Suppressor macrophage treated with lipopolysaccharide for 1 hour (primary cell): ENCODE results near the gene CDKL5.
"Not testable (repeated sequence)": the region's sequence is repeated elsewhere in the genome, so short reads cannot be mapped to it uniquely, and the experiment has no call there.

Experiments
- DNase-seq, 3 donors: peaks; one replicate each; pipeline ENCODE4 v3.0.0-alpha.2; 2020 to 2022

CDKL5 gene

DNA sequence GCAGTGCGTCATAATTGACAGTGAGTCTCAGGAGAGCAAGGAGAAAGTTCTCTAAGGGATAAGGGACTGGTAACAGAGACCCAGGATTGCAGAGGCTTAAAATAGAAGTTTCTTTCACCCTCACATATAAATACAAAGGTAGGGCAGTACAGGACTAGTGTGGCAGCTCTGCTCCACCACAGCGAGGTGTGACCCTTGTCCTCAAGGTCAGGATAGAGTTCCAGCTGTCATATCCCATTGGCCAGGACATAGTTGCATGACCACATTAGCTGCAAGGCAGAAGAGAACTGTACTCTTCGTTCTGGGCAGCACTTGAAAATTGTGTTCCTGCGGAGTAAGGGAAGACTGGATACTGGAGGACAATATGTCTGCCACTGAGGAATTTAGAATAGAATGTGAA is 152.0 kb downstream of the CDKL5 start:
- DNase-seq = no peak

DNA sequence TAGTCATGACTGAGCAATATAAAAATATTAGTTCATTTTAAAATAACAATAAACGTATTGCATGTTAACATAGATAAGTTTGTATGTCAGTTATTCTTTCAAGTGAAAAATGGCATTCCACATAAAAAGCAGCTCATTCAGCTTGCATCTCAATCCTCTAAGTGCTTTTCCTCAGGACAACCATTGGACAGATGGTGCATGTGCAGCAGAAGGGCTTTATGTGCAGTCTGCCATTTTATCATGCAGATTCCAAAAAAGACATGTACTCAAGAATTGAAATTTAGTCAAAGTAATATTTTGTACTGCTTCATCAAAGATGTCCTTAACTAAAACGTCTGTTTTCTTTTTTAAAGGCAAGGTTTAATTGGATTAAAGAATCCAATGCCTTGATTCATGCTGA is 153.1 kb downstream of the CDKL5 start:
- DNase-seq = no peak

DNA sequence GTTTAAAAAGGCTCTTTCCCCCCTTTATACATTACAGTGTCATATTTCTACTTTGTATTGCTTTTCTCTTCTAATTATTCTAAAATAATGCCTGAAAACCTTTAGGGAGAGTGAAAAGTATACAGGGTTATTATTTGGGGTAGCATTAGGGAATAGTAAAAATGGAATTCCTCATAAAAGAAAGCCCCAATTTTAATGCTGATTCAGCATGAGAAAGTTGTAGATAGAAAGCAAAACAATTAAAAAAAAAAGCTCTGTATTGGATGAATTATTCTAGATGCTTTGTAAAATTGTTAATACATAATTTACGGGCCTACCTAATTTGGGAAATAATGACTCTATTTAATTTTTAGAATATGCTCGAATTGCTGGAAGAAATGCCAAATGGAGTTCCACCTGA is 154.1 kb downstream of the CDKL5 start:
- DNase-seq = no peak

DNA sequence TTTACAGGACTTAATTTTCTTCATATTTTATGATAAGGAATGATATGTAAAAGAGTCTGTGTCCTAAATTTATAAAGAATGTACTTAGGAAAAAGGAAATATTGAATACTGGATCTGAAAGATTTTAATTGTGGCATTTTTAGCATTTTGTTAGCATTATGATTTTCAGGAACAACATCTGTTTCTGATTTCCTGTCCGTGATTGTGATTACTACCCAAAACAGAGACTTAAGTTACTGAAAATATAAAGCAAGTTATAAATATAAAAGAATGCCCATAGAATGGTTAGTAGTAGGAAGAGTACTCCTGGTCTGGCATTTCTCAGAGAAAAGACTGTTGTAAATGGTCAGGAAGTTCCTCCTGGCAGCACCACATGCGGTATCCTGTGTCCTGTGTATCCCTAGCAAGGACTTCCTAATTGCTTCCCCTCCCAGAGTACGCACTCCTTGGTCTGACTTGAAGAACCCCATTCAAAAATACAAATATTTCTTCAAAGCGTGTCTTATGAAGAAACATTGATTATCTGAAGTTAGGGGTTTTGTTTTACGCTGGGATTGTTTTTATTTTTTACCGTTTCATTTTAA is 157.6 kb downstream of the CDKL5 start:
- no peak for DNase-seq

DNA sequence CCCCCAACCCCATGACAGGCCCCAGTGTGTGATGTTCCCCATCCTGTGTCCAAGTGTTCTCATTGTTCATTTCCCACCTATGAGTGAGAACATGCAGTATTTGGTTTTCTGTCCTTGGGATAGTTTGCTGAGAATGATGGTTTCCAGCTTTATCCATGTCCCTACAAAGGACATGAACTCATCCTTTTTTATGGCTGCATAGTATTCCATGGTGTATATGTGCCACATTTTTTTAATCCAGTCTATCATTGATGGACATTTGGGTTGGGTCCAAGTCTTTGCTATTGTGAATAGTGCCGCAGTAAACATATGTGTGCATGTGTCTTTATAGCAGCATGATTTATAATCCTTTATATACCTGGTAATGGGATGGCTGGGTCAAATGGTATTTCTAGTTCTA is 163.9 kb downstream of the CDKL5 start:
- DNase-seq = not testable (repeated sequence)

DNA sequence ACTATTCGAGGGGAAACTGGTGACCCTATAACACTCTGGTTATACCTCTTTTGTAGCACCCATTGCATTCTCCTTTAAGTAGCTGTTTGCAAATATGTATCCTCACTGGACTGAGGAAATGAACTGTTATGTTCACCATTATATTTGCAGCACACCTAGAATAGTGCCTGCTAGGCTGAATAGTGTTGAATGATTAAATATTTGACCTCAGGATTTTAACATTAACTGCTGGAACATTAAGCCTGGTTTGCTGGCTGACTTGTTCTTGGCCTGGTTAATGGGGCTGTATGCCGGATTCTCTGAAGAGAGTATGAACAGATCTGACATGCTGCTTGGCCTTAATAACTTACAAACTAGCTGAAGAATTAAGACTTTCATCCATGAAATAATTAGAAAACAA is 166.4 kb downstream of the CDKL5 start:
- DNase-seq = no peak

DNA sequence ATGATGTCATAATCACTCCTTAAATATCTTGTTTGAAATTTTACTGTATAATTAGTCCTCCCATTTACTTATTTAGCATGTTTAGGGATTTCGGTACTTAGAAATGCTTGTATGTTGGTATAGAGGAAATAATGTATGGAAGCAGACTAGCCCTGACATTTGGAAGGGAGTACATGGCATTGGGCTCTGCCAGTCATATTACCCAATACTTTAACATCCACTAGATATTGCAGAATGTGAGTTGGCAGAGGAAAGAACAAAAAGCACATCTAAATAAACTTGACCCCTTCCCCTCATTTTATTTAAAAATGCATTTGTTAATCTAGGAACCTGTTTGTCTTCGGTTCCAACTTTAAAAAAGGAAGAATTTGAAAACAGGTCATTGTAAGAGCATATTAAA is 168.7 kb downstream of the CDKL5 start:
- no peak for DNase-seq

DNA sequence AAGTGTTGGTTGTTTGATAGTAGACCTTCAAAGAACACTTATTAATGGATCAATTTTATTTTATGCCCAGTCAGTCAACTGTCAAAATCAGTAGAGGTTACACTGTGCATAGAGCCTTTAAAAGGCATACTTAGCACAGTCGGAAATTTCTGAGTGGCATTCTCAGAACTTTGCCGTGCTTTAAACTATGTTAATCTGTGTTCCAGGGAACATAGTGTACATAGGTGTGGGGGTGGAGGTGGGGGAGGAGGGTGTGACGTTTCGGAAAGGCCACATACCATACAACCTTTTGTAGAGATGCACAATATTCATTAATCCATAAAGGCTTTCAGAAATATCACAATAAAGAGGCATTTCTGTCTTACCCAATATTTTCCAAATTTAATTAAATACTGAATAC is 170.7 kb downstream of the CDKL5 start:
- DNase-seq = no peak

DNA sequence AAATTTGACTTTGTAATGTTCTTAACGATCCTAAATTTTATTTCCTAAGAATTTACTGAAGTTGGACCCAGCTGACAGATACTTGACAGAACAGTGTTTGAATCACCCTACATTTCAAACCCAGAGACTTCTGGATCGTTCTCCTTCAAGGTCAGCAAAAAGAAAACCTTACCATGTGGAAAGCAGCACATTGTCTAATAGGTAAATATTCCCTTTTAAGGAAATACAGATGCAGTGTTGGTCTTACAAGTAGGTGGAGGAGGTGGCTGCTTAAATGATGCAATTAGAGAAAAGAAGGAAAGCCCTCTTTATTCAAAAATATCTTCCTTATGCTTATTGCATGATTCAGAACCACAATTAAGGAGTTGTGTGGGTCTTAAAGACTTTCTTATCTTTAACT is 173.0 kb downstream of the CDKL5 start:
- DNase-seq = no peak

DNA sequence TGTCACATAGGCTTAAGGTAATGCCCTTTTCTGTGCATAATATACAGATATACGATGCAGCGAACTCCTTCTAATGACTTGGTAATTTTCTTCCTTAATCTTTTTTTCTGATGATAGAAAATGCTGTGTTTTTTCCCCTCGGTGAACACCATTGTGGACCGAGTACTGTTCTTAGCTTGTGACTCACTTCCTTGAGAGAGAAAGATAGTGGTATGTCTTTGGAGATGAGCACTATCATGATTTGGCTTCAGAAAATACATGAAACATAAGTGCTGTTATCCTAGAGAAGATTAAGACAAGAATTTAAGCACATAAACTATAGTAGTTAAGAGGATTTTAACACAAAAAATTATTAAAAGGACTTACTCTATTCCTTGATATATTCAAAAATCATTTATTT is 182.6 kb downstream of the CDKL5 start:
- no peak for DNase-seq

DNA sequence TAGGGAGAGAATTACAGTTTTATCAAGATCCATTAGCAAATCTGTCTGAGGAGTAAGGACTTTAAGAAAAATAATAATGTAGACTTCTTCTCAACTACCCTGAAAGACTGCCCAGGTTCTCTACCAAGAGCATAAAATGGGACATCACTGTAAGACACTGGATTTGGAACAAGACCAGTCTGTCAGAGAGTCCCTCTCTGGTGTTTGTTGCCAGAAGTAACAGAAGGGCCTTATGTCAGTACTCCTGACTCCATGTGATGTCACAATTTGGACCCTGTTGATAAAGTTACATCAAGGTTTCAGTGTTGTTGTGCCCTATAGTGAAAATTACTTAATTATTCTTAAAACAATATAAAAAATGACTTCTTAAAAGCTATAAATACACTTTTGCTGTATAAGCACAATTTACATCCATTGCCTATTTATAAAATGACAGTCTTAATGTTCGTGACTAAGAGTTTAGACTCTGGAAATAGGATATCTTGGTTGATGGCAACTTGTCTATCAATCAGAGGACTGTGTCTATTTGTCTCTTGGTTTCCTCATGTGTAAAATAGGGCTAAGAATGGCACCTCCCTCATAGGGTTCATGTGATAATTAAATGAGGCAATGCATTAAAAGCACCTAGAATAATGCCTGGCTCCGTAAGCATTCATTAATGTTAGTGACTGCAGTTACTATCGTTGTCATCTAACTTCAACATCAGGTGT is 188.7 kb downstream of the CDKL5 start:
- DNase-seq = no peak

DNA sequence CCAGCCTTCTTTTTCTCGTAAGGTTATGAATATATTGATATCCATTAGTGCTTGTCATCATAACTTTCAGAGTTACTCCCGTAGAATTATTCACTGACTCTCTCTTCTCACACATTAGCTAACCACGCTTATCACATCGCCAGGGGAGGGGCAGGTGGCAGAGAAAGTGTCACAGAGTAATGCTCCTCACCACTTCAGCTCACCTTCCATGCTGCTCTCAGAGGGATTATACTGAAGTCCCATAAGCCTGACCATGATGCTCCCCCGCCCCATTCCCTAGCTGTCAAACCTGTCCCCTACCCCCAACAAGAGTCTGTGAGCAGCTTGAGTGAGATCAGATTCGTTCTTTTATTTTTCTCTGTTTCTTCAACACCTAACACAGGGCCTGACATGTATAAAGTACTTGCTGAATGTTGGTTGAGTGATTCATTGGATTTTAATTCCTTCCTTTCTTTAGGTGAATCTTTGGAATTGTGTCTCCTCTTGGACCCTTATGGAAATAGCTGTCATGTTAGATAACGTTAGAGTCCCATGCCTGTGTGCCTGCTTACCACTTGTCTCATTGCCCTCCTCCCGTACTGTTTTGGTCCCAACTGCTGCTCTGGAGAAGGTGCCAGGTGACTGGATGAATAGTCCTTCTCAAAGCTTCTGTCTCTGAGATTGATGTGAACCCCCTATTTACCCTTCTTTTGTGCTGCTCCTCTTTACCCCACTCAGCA is 191.4 kb downstream of the CDKL5 start:
- DNase-seq = no peak

DNA sequence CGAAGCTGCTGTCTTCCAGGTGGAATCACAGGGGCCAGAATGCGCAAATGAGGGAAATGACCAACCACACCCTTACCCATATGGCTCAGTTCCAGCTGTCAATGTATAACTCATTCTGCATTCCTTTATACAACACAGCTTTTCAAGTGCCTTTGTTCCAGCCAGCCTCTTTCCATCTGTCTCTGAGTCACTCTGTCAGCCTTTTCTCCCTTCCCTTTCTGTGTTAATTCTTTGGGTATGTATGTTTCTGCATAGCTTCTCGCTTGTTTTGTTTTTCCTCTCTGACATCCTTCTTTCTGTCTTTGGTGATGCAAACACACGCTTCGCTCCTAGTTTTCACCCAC is 192.0 kb downstream of the CDKL5 start:
- peak in 2 of 3 donors; percentile 0 to 2 for DNase-seq

DNA sequence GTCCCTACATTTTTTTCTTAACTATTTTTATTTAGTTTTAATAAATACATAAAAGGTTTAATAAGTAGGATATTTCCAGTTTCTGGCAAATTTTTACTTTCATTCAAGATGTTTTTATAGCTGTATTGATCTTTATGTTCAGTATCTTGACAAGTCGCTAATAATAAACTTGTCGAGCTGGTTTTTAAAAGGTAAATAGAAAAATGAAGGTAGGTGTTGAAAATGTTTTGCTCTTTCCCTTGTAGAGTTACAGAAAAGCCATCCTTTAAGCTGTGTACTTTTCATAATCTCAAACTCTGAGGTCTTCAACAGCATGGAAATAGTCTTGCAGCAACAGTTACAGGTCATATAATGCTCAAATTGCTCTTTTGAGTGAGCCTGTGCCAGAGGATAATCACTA is 193.9 kb downstream of the CDKL5 start:
- no peak for DNase-seq

DNA sequence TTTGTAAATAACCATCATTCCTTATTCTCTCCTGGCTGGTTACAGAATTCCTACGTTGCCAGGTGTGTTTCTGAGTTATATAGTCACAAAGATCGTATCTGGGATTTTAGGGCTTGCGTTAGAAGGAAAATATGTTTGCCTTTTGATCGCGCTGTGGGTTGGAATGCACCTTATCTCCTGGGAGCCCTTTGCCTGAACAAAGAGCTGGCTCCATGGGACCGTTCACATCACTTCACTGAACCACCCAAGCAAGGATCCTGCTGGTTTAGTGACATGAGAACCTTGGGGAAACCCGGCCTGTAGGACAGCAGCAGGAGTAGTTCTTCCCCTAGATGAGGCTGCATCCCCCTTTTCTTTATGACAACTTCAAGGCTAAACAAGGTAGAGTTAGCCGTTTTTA is 194.9 kb downstream of the CDKL5 start:
- DNase-seq = no peak

DNA sequence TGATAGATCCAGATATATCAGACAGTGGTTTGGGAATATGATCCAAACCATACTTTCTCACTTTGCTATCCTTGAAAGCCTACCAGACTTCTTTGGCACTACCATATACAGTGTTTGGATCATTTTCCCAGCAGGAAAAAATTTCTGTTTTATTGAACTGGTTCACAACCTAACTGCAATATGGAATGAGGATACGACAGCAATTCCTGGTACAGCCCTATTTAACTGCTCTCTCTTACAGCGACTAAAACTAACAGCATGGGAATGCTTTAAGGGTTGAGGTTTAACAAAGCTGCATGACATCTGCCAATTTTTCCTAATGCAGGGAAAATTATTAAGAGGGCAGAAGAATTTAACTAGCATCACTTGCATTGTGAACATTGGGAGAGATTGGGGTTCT is 199.2 kb downstream of the CDKL5 start:
- no peak for DNase-seq

DNA sequence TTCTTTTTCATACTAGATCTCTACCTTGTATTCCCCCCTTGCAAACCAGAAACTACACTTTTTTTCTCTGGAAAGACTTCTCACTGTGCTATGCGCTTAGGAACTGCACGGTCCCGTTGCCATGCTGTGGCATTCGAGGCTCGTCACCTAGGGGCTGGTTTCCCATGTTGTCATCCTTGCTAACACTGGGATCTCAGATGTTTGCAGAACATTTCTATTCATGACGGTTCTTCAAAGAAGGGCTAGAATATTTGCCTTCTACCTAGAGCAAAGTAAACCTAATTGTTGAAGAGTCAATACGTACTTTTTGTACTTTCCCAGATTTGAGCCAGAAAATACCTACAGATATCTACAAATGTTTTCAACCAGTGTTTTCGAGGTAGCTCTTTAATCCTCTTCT is 205.5 kb downstream of the CDKL5 start:
- DNase-seq = no peak

DNA sequence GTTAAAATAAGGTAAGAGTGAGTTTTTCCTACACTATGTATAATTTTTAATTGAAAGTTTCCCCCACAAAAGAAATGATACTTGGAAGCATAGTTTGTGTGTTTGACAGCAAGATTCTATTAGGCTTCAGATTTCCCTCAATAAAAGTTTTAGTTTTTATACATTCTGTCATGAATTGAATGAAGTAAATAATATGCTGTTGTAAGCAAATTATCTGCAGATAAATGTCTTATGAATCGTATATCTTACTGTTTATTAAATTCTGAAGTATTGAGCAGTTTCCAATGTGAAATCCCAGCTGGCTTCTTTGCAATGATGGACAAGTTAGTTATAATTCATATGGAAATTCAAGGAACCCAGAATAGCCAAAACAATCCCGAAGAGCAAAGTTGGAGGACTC is 213.0 kb downstream of the CDKL5 start:
- no peak for DNase-seq

DNA sequence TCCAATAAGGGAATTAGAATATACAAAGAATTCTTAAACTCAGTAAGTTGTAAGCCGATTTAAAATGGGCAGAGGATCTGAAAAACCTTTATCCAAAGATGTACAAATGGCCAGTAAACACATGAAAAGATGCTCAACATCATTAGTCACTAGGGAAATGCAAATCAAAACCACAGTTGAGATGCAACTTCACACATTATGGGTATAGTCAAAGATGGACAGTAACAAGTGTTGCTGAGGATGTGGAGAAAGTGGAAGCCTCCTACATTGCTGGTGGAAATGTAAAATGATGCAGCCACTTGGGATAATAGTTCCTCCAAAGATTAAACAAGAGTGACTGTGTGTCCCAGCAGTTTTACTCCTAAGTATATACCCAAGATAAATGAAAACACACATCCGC is 213.9 kb downstream of the CDKL5 start:
- no peak for DNase-seq

DNA sequence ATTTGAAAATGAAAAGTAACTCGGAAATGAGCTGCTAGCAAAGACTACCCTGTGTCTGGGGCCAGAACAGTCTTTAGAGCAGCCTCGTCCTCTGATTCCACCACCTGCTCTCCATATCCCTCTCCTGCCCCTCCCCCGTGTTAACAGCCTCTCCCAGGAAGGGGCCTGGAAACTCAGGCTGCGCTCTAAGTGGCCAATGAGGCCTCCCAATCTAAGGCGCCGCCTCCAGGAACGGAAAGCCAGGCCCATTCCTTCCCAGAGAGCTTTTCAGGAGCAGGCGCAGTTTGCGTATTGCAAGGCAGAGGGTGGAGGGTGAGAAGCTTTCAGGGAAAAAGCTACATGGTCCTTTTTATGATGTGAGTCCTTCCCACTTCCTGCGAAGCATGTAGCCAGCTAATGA is 215.3 kb downstream of the CDKL5 start:
- DNase-seq = no peak

DNA sequence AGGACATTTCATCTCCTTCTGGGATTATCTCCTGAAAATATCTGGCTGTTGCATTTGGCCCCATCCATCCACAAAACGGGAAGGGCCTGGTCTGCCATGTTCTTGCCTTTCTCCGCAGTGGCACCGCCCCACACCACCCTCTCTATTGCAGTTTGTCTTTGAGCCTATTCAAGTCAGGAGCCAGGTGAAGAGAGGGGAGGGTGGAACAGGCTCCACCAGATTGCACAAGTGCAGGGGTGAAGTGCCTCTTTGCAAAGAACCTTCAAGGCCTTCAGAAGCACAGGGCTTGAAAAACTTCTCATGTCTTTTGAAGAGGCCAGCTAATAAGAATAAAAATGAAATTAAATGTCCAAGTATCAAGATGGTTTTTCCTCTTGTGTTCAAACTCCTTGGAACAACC is 217.8 kb downstream of the CDKL5 start:
- DNase-seq = no peak

DNA sequence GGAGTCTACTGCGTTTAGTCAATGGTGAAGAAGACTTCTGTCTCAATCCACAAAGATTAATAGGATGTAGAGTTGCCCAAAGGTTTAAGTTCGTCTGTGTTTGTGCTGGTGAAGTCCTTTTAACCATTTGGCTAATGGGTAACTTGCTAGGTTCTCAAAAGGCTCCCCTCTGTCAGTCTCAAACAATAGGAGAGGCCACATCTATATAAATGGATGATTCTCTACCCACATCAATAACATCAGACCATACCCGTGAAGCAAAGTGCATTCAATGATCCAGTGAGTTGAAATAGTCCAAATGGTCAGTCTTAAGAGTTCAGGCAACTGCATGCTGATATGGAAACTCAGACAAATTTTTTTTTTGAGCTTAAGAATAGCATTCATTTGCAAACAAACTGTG is 218.4 kb downstream of the CDKL5 start:
- DNase-seq = no peak

DNA sequence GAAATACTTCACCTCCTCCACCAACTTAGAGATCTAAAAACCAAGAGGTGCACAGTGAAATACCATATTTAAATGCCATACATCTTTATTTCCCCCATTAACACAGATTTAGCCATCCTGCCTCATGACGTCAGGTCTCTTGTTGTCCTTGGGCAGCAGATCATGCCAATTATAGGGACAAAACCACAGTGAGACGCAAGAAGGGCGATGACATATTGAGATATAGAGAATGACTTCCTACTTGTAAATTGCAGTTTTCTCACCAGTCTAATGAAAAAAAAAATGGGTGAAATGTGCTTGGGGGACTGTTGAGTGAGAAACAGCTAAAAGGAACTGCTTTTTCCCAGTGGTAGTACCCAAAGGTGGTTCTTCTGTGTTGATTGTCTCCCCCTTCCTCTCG is 222.2 kb downstream of the CDKL5 start:
- peak; percentile 3 to 21 (median 6) for DNase-seq

DNA sequence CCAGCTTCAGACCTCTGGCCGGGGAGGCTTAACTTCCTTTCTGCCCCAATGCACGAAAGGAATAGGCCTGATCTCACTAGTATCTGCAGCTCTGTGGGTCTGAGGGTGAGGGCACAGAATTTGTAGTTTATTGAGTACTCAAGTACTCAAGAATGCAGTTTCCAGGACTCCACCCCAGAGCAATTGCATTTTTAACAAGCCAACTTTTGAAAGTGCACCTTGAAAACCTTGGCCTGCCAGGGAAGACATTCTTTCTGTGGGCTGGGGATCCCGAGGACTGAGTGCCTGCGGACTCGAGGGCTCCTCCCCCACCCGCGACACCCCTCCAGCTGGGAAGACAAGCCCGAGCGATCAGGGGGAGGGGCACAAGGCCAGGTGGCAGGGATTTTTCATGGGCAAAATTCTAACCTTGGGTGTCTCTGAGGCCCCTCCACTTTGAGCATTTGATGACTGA is 224.1 kb downstream of the CDKL5 start:
- DNase-seq = no peak

DNA sequence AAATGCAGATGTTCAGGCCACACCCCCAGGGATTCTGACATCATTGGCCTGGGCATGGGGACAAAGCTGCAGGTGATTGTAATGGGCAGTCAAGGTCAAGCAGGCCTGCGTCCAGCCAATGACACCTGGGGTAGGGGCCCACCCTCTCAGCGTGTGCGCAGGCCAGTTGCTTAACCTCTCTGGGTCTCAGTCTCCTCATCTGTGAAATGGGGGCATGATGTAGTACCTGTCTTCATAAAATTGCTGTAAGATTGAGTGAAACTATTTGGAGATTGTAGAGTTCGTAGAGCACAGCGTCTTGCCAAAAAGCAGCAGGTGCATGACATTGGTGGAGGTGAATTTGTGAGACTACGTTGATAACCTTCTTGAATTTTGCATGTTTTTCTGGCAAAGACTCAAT is 225.3 kb downstream of the CDKL5 start:
- no peak for DNase-seq
